ENCODE results near the gene KAZN.

DNA sequence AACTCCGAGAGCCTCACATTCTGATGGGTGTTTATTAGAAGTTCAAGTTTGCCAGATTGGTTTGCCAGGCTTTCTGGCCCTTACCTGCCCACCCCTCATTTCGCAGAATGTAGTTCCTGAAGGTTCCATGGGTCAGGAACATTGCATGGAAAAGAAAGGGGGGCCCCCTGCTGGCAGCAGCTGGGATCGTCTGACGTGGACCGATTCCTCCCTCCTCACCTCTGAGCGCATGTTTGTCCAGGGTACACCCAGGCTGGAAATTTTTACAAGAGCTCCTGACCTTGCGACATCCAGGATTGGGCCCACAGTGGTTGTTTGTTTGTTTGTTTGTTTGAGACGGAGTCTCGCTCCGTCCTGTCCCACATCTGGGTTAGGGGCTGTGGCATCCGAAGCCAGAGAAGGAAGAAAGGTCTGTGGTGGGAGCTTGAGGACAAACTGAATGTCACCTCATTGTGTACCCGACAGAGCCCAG is 429.1 kb downstream of the KAZN start:
- TF ChIP-seq POLR2A (IDR thresholded peaks at IDR 0.05): no peak
- TF ChIP-seq, protein P1, sequence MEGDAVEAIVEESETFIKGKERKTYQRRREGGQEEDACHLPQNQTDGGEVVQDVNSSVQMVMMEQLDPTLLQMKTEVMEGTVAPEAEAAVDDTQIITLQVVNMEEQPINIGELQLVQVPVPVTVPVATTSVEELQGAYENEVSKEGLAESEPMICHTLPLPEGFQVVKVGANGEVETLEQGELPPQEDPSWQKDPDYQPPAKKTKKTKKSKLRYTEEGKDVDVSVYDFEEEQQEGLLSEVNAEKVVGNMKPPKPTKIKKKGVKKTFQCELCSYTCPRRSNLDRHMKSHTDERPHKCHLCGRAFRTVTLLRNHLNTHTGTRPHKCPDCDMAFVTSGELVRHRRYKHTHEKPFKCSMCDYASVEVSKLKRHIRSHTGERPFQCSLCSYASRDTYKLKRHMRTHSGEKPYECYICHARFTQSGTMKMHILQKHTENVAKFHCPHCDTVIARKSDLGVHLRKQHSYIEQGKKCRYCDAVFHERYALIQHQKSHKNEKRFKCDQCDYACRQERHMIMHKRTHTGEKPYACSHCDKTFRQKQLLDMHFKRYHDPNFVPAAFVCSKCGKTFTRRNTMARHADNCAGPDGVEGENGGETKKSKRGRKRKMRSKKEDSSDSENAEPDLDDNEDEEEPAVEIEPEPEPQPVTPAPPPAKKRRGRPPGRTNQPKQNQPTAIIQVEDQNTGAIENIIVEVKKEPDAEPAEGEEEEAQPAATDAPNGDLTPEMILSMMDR (IDR thresholded peaks at IDR 0.05): peak; percentile 77 to 90 (median 85)
